Measurements from ENCODE around the gene MPDU1. TPM values are rescaled to one million over a fixed set of nuclear protein-coding genes. Genes with fewer than 3 reads are reported as not detected.

MPDU1 gene
- total and polyA plus RNA-seq, 2 of the 13 experiments (the other 11 are each of a cell fraction or from before 2014, with no cell fraction given): 112 to 167 TPM

- TF ChIP-seq PRDM15 (CRISPR knock-in tag; IDR thresholded peaks at IDR 0.05) (no peak), ZNF839 (CRISPR knock-in tag; IDR thresholded peaks at IDR 0.05; ENCODE audit: borderline replicate concordance) (no peak), ETS1 (CRISPR knock-in tag; IDR thresholded peaks at IDR 0.05) (no peak), SNAPC4 (CRISPR knock-in tag; IDR thresholded peaks at IDR 0.05) (no peak), ZNF782 (CRISPR knock-in tag; IDR thresholded peaks at IDR 0.05; ENCODE audit: borderline replicate concordance) (no peak), CENPX (CRISPR knock-in tag; IDR thresholded peaks at IDR 0.05) (no peak), NFKB2 (CRISPR knock-in tag; IDR thresholded peaks at IDR 0.05; ENCODE audit: borderline replicate concordance) (peak; percentile 71; the same call in 1 of the 2 replicates), GLMP (CRISPR knock-in tag; IDR thresholded peaks at IDR 0.05; ENCODE audit: borderline replicate concordance) (no peak), SP2 (CRISPR knock-in tag; IDR thresholded peaks at IDR 0.05) (no peak), ZMYM3 (CRISPR knock-in tag; IDR thresholded peaks at IDR 0.05) (no peak), ZNF879 (CRISPR knock-in tag; IDR thresholded peaks at IDR 0.05) (0 out of 2 replicates have a peak, but pooled peaks have one; percentile 22), ZNF282 (IDR thresholded peaks at IDR 0.05; ENCODE audit: partially characterized antibody) (no peak), CREBL2 (CRISPR knock-in tag; IDR thresholded peaks at IDR 0.05; ENCODE audit: borderline replicate concordance) (no peak), ZNF331 (CRISPR knock-in tag; IDR thresholded peaks at IDR 0.05) (peak; percentile 64; the same call in 1 of the 2 replicates), SP1 (IDR thresholded peaks at IDR 0.05) (no peak), SP1 (CRISPR knock-in tag; IDR thresholded peaks at IDR 0.05) (no peak), AKAP8 (CRISPR knock-in tag; IDR thresholded peaks at IDR 0.05) (no peak), SUZ12 (IDR thresholded peaks at IDR 0.05; ENCODE audit: low read depth, low read length) (no peak), NFIB (CRISPR knock-in tag; IDR thresholded peaks at IDR 0.05; ENCODE audit: borderline replicate concordance) (no peak), ARNT (IDR thresholded peaks at IDR 0.05) (no peak), FIP1L1 (IDR thresholded peaks at IDR 0.05; ENCODE audit: borderline replicate concordance, insufficient read depth, low read depth, low read length) (no peak), ZNF446 (CRISPR knock-in tag; IDR thresholded peaks at IDR 0.05) (peak; percentile 16; the same call in 1 of the 2 replicates)
Measured at GRCh38 chr17:7572338-7572587, 11.4 kb upstream of the MPDU1 start (continued).

Data from HepG2 (cell line).